Mammary epithelial cell (primary cell): ENCODE measurements around the gene SGCA.

Experiments used
- EZH2 ChIP-seq: IDR thresholded peaks from 2 replicates; pipeline ENCODE4 v1.6.1; 2012; ENCODE audit warnings: low read length, inconsistent platforms, borderline replicate concordance
- TF ChIP-seq, protein P1 (sequence below), 2 donors: IDR thresholded peaks in 1 of 2; conservative IDR thresholded peaks in 1 of 2; 2 replicates each; pipeline ENCODE4 v1.5.1; 2011 to 2012; ENCODE audit warnings: inconsistent platforms in 2 of 2, low read length in 2 of 2, mild to moderate bottlenecking in 2 of 2, control low read depth in 1 of 2, low read depth in 1 of 2; ENCODE audit not compliant: insufficient read depth in 1 of 2; ENCODE audit errors: extremely low read depth in 1 of 2

DNA sequence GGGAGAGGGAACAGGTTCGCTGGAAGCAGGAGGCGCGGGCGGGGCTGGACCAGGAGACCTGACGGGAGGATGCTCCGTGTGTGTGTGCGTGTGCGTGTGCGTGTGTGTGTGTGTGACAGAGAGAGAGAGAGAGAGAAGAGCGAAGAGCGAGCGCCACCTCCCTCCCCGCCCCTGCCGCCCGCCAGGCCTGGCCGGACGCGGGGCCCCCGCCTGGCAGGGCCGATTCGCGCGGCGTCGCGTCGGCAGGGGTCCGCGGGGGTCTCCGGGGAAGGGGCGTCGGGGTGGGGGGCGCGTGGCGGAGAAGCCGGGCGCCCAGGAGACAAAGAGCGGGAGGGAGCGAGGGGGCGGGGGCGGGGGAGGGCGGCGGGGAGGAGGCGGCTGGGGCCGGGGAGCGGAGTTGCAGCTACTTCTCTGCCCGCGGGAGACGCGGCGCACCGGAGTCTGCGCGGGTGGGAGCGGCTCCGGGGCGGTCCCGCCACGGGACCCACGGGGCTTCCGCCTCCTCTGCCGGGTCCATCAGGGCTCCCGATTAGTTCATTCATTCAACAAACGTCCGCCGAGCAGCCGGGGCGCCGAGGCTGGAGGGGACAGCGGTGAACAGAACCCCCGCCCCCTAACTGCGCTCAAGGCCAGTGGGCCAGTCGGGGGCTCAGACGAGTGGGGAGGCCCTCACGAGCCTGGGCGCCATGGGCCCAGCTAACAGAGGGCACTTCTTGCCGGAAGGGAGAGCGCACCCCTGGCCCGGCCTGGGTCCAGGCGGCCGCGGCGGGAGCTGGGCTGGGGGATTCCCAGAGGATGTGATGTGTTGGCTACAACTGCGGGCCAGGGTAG, 35.9 kb upstream of the SGCA start, which contains the start of gene SAMD14:
- TF ChIP-seq, protein P1, sequence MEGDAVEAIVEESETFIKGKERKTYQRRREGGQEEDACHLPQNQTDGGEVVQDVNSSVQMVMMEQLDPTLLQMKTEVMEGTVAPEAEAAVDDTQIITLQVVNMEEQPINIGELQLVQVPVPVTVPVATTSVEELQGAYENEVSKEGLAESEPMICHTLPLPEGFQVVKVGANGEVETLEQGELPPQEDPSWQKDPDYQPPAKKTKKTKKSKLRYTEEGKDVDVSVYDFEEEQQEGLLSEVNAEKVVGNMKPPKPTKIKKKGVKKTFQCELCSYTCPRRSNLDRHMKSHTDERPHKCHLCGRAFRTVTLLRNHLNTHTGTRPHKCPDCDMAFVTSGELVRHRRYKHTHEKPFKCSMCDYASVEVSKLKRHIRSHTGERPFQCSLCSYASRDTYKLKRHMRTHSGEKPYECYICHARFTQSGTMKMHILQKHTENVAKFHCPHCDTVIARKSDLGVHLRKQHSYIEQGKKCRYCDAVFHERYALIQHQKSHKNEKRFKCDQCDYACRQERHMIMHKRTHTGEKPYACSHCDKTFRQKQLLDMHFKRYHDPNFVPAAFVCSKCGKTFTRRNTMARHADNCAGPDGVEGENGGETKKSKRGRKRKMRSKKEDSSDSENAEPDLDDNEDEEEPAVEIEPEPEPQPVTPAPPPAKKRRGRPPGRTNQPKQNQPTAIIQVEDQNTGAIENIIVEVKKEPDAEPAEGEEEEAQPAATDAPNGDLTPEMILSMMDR (conservative IDR thresholded peaks at IDR 0.05 in 1 of 2, IDR thresholded peaks at IDR 0.05 in 1 of 2; ENCODE audit: extremely low read depth in 1 of 2, insufficient read depth in 1 of 2, low read depth in 1 of 2, low read length in 2 of 2), result no peak
- no peak for TF ChIP-seq EZH2
